ENCODE data around the gene FBN3. TPM values are rescaled to one million over a fixed set of nuclear protein-coding genes. Genes with fewer than 3 reads are reported as not detected.

FBN3 gene
- total RNA-seq, 1 donor from 2014 or later: 15.5 TPM

DNA sequence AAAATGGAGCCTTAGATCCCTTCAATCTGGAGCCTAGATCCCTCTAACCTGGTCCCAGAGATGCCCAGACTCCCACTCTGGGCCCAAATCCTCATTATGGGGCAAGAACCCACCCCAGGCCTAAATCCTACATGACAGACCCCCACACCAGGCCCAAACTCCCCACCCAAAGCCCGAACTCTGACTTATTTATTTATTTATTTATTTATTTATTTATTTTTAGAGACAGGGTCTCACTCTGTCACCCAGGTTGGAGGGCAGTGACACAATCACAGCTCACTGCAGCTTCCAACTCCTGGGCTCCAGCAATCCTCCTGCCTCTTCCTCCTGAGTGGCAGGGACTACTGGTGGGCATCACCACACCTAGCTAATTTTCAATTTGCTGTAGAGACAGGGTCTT, 12.0 kb downstream of the FBN3 start:
- Mint-ChIP-seq H3K4me3 (ENCODE audit: unreplicated experiment) (no peak overlapping the region), H3K27ac (ENCODE audit: unreplicated experiment) (no peak overlapping the region), H3K4me1 (ENCODE audit: unreplicated experiment) (no peaks in the 10 kb centered on the region), H3K36me3 (ENCODE audit: low read depth, unreplicated experiment) (no peaks in the 10 kb centered on the region), H3K9me3 (ENCODE audit: unreplicated experiment) (no peaks in the 10 kb centered on the region), H3K27me3 (ENCODE audit: unreplicated experiment) (peaks cover 4% of the 10 kb centered on the region)
- no peak for DNase-seq (ENCODE audit: low spot score)
- TF ChIP-seq, protein P1, sequence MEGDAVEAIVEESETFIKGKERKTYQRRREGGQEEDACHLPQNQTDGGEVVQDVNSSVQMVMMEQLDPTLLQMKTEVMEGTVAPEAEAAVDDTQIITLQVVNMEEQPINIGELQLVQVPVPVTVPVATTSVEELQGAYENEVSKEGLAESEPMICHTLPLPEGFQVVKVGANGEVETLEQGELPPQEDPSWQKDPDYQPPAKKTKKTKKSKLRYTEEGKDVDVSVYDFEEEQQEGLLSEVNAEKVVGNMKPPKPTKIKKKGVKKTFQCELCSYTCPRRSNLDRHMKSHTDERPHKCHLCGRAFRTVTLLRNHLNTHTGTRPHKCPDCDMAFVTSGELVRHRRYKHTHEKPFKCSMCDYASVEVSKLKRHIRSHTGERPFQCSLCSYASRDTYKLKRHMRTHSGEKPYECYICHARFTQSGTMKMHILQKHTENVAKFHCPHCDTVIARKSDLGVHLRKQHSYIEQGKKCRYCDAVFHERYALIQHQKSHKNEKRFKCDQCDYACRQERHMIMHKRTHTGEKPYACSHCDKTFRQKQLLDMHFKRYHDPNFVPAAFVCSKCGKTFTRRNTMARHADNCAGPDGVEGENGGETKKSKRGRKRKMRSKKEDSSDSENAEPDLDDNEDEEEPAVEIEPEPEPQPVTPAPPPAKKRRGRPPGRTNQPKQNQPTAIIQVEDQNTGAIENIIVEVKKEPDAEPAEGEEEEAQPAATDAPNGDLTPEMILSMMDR (IDR thresholded peaks at IDR 0.05; ENCODE audit: unreplicated experiment): no peak

DNA sequence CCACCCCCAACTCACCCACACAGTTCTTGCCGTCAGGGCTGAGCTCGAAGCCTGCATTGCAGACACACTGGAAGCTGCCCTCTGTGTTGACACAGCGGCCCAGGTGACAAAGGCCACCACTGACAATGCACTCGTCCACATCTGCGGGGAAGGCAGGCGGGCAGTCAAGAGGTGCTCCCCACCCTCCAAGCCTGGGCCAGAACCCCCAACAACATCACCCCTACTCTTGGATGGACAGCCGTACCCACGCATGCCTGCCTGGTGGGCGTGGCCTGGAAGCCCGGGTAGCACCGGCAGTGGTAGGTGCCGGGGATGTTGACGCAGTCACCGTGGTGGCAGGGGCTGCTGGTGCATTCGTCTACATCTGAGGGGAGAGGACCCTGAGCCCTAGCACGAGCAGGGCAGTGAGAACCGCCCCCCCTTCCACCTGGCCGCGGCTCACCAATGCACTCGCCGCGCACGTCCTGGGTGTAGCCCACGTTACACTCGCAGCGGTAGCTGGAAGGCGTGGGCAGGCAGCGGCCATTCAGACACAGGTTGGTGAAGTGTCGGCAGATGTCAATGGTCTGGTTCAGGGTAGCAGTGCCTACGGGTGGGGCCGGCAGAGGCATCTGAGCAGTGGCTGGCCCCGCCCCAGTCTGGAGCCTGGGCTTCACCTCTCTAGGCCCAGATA, 13.3 kb downstream of the FBN3 start:
- H3K27ac Mint-ChIP-seq (ENCODE audit: unreplicated experiment): no peak overlapping the region
- H3K36me3 Mint-ChIP-seq (ENCODE audit: low read depth, unreplicated experiment): no peaks in the 10 kb centered on the region
- H3K9me3 Mint-ChIP-seq (ENCODE audit: unreplicated experiment): no peaks in the 10 kb centered on the region
- no peak for DNase-seq (ENCODE audit: low spot score)
- TF ChIP-seq, protein P1 (IDR thresholded peaks at IDR 0.05; ENCODE audit: unreplicated experiment): no peak
- no peak overlapping the region for H3K4me3 Mint-ChIP-seq (ENCODE audit: unreplicated experiment)
- no peaks in the 10 kb centered on the region for H3K4me1 Mint-ChIP-seq (ENCODE audit: unreplicated experiment)
- peaks cover 2% of the 10 kb centered on the region for H3K27me3 Mint-ChIP-seq (ENCODE audit: unreplicated experiment)

DNA sequence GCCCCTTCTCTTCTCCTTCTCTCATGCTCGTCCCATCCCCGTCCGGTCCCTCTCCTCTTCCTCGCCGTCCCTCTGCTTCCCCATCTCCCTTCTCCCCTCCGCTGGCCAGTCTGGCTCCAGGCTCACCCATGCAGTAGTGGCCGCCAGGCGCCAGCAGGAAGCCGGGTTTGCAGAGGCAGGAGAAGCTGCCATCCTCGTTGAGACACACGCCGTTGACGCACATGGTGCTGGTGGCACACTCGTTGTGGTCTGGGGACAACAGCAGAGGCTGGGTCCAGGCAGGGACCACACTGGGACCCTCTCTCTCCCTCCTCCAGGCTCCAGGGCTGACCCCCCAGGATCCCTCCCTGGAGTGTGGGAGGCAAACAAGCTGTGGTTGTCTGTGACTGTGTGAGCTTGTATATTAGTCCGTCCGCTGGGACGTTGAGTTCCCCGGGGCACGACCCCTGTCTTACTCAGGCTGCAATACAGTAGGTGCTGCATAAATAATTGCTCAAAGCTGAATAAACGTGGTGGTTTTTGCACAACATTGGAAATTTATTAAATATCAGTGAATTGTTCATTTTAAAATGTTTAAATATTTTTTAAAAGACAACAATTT, 16.4 kb downstream of the FBN3 start:
- no peaks in the 10 kb centered on the region for H3K4me1 Mint-ChIP-seq (ENCODE audit: unreplicated experiment)
- H3K27ac Mint-ChIP-seq (ENCODE audit: unreplicated experiment): no peak overlapping the region
- peaks cover 1% of the 10 kb centered on the region for H3K36me3 Mint-ChIP-seq (ENCODE audit: low read depth, unreplicated experiment)

DNA sequence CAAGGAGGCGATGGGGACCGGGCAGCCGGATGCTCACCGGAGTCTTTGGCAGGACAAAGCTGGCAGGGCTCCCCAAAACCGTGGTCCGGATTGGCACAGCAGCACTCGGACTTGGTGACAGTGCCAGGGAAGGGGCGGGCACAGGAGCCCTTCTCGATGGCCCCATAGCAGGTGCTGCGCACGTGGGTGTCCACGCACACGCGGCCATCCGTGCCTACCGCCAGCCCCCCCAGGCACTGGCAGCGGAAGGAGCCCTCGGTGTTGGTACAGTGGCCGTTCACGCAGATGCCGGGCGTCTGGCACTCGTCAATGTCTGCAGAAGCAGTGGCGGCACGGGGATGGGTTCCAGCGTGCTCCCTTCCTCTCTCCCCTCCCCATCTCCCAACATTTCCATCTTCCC, 17.9 kb downstream of the FBN3 start:
- DNase-seq (ENCODE audit: low spot score): no peak
- TF ChIP-seq, protein P1 (IDR thresholded peaks at IDR 0.05; ENCODE audit: unreplicated experiment): no peak
- Mint-ChIP-seq H3K9me3 (ENCODE audit: unreplicated experiment) (no peaks in the 10 kb centered on the region), H3K36me3 (ENCODE audit: low read depth, unreplicated experiment) (peaks cover 5% of the 10 kb centered on the region), H3K4me1 (ENCODE audit: unreplicated experiment) (no peaks in the 10 kb centered on the region), H3K4me3 (ENCODE audit: unreplicated experiment) (no peak overlapping the region), H3K27me3 (ENCODE audit: unreplicated experiment) (peaks cover 6% of the 10 kb centered on the region), H3K27ac (ENCODE audit: unreplicated experiment) (no peak overlapping the region)

More for the DNA sequence above, 16.4 kb downstream of the FBN3 start:
- Mint-ChIP-seq H3K27me3 (ENCODE audit: unreplicated experiment) (peaks cover 6% of the 10 kb centered on the region), H3K4me3 (ENCODE audit: unreplicated experiment) (no peak overlapping the region), H3K9me3 (ENCODE audit: unreplicated experiment) (no peaks in the 10 kb centered on the region)
- TF ChIP-seq, protein P1 (IDR thresholded peaks at IDR 0.05; ENCODE audit: unreplicated experiment): no peak
- no peak for DNase-seq (ENCODE audit: low spot score)

DNA sequence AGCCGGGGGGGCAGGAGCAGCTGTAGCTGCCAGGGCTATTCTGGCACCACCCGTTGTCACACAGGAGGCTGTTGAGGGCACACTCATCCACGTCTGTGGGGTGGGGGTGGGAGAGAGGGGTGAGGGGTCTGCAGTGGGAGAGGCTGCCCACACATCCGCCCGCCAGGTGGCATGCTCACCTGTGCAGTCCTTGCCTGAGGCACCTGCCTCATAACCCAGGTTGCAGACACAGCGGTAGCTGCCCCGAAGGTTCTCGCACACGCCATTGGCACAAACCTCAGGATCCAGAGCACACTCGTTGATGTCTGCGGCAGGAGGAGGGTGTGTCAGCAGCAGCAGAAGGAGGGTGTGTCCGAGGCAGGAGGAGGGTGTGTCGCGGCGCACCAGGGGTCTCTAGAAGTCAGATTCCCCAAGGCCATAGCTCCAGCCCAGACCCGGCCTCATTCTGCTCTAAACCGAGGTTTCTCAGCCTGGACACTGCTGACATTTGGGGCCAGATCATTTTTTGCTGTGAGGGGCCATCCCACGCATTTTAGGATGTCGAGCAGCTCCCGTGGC, 20.3 kb downstream of the FBN3 start:
- H3K27ac Mint-ChIP-seq (ENCODE audit: unreplicated experiment): no peak overlapping the region
- H3K36me3 Mint-ChIP-seq (ENCODE audit: low read depth, unreplicated experiment): peaks cover 9% of the 10 kb centered on the region
- H3K9me3 Mint-ChIP-seq (ENCODE audit: unreplicated experiment): no peaks in the 10 kb centered on the region
- peaks cover 6% of the 10 kb centered on the region for H3K27me3 Mint-ChIP-seq (ENCODE audit: unreplicated experiment)
- TF ChIP-seq, protein P1 (IDR thresholded peaks at IDR 0.05; ENCODE audit: unreplicated experiment): no peak
- DNase-seq (ENCODE audit: low spot score): no peak
- no peak overlapping the region for H3K4me3 Mint-ChIP-seq (ENCODE audit: unreplicated experiment)
- no peaks in the 10 kb centered on the region for H3K4me1 Mint-ChIP-seq (ENCODE audit: unreplicated experiment)

Measured in endothelial cell (in vitro differentiated cells).